HG02943 (cell line): Measurements from ENCODE around the gene CELA1.

Source experiments
- ATAC-seq: cut with Tn5 transposase; IDR thresholded peaks from one replicate; pipeline ENCODE4 v1.9.1; 2021; ENCODE audit warnings: mild to moderate bottlenecking, low read depth, moderate library complexity; ENCODE audit not compliant: unreplicated experiment

CELA1 gene

DNA sequence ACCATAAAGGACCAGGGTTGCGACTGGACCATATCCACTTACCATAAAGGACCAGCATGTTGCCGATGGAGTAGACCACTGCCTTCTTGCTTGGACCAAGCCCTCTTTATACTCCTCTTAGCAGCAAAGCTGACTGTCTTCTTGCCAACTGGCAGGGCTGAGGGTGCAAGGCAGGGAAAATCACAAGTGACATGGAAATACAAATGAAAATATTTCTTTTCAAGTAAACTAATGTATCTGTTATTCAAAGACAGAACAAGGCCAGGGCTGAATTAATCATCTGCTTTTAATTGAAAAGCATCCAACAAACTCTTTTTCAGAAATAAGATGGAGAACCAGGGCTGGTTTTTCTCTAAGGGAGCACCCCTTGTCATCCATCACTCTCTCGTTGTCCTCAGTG lies at the start of gene CELA1:
Gene CELA1, minus strand, starts transcription at position 99 of the 400 bp plus-strand sequence. Its CDS starts 41 bp downstream, at position 58.
- no peak for ATAC-seq

- no peak for ATAC-seq
Measured at GRCh38 chr12:51395283-51396230, 49.1 kb upstream of the CELA1 start.

GRCh38 chr12:51393676-51394545 lies 47.4 kb upstream of the CELA1 start:
- ATAC-seq, result no peak

- no peak for ATAC-seq
Measured at GRCh38 chr12:51392556-51393237, 46.2 kb upstream of the CELA1 start.

DNA sequence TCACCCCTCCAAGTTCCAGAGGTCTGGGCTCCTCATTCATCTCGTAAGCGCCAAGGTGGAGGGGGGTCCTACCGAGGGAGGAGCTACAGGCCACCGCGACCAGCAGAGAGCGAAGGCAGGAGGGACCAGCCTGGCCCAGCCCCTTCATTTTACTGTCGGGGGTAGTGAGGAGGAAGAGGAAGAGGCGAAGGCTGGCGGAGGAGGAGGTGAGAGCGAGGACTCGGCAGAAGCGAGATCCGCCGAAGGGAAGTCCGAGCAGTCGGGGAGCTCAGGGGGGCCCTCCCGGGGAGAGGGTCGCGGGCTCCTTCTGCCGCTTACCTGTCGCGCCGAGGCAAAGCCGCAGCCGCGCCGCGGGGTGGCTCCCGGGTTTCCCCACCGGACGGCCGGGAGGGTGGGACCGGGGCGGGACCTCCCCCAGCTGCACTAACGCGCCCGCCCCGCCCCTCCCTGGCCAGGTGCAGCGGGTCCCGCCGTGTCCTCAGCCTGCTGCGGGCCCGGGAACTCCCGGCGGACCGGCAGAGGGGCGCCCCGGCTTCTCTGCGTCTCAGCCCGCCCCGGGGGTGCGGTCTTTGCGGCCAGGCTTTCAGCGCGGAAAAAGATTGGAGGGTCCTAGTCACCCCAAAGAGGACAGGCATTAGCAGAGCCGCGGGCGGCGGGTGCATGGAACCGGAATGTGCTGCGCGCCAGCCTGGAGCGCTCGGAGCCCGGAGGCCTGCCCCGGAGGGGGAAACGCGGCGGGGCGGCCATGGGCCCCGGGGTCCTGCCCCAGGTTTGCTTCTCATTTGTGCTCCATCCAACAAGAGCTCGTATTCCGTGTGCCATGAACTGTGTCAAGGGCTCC lies 45.0 kb upstream of the CELA1 start, which contains the start of gene GALNT6:
Gene GALNT6, minus strand, starts transcription at position 124 of the 841 bp plus-strand sequence. CDS start 11,625 bp downstream, outside the sequence.
- ATAC-seq, result peak; percentile 40

DNA sequence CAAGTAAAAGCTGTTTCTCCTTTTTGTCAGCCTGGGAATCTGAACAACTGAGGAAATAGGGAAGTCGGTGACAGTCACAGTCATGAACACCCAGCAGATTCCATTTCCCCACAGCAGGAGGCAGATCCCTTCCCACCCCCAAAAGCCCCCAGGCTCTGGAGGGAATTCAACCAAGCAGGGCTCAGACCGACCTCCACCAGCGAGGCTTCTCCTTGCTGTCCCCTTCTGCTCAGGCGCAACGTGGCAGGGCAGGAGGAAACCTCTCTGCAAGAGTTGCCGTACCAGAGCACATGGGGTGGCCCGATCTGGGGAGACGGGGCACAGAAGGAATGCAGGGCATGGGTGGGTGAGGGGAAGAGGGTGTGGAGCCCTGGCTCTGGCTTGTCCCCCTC lies 44.4 kb upstream of the CELA1 start:
- peak; percentile 17 for ATAC-seq

DNA sequence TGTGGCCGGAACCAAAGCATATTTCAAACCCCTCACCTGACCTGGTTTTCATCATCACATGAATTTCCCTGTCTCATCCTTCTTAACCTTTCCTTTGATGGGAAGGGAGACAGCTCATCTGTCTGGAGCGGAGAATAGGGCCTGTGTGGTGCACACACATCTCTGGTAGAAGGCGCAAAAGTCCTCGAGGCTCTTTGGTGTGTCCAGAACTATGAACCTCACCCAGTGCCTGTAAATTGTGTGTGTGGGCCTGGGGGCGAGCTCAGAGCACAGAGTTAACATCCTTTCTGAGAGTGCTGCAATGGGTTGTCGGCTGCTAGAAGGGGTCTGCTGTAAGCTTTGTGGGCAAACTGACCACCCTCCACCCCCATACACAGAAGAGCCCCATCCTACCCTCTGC lies 44.0 kb upstream of the CELA1 start:
- no peak for ATAC-seq

- no peak for ATAC-seq
Measured at GRCh38 chr12:51389302-51389999, 43.0 kb upstream of the CELA1 start.

DNA sequence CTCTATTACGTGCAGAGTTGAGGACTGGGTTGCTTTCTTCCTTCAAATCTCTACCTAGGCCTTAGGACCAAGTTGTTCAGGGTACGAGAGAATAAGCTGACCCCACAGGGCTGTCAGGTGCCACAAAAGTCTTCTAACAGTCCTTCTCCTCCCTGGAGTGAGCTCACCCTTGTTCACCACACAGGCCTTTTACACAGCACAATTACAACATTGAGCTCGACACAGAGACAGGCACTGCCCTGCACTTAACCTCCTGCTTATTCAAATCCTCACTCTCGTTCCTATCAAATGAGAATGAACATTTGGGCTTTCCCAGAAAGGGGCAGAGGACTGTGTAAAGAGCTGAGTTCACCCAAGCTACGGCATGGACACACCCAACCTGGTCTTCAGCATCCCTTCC lies 42.4 kb upstream of the CELA1 start:
- ATAC-seq, result no peak

GRCh38 chr12:51388069-51388799 lies 41.8 kb upstream of the CELA1 start:
- ATAC-seq, result no peak

DNA sequence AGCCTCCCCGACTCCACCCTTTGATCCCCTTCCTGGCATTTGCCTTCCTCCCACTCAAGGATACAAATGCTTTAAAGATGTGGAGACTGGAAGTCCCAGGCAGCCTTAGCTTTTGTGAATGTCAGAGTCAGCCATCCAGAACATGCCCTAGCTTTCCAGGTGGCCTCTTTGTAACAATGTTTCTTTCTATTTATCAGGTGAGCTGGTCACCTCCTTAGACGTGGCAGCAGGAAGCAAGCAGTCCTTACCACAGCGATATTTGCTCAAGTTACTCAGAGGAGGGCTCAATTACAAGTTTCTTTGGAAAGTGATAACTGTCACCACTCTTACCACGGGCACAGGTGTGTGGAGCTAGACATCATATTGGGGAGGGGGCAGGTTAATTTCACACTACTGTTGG lies 39.9 kb upstream of the CELA1 start:
- no peak for ATAC-seq

GRCh38 chr12:51383269-51383905 lies 36.9 kb upstream of the CELA1 start:
- ATAC-seq, result no peak

DNA sequence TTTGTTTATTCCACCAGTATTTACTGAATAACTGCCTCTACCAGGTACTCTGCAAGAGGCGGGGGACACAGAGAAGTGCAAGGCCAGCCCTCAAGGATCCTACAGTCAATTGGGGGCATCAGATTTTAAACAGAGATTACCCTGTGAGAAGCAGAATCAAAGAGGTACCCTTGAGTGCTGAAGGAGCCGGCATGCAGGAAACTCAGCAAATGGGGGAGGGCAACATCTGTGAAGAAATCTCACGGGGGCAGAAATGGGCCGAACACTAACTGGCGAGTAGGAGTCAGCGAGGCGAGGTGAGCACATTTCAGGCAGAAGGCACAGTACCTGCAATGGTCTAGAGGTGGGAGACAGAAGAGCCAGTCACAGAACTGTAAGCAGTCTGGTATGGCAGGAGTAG lies 35.7 kb upstream of the CELA1 start:
- ATAC-seq, result no peak

- ATAC-seq, result no peak
Measured at GRCh38 chr12:51381226-51382079, 35.0 kb upstream of the CELA1 start.

DNA sequence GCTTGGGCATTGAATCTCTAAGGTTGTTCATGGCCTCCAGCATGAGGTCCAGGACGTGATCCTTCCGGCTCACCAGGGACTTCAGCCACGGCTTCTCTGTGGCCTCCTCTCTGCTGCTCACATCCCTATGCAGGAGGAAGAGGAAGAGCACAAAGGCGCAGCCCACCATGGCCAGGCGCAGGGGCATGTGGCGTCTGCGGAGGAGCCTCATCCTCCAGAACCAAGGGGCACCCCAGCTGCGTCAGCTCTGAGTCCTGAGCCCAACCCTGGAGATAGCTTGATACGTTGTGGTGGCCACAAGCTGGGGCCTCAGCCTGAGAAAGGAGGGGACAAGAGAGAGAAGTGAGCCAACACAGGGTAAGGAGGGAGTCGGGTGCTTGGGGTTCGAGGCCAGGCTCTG lies 33.1 kb upstream of the CELA1 start:
- ATAC-seq, result no peak

- no peak for ATAC-seq
Measured at GRCh38 chr12:51378749-51379148, 32.3 kb upstream of the CELA1 start.
